SK-N-SH treated with all-trans-retinoic acid at 6 μM for 48 hours (cell line): Measurements from ENCODE around the gene ATP8A1.

Source experiments
- ATAC-seq: fragments of 200-7000 bp; cut with Tn5 transposase; 3 replicates; pipeline ENCODE4 v1.9.1; 2020; ENCODE audit warnings: mild to moderate bottlenecking, moderate library complexity
- ARNTL ChIP-seq: fragments of 450-650 bp; formaldehyde crosslinking; IDR thresholded peaks from 2 replicates; pipeline ENCODE4 v1.5.0; 2020; ENCODE audit warnings: low read depth, mild to moderate bottlenecking, moderate library complexity, borderline replicate concordance
- BACH2 ChIP-seq: fragments of 250-450 bp; sonication (Bioruptor Pico); IDR thresholded peaks from 2 replicates; pipeline ENCODE4 v1.9.0; 2021; ENCODE audit warnings: mild to moderate bottlenecking, borderline replicate concordance
- CREB5 ChIP-seq: fragments of 250-450 bp; sonication (Bioruptor Pico); IDR thresholded peaks from 2 replicates; pipeline ENCODE4 v1.5.1; 2020; ENCODE audit warnings: low read depth, mild to moderate bottlenecking, moderate library complexity
- CSDC2 ChIP-seq: fragments of 250-450 bp; sonication (Bioruptor Pico); IDR thresholded peaks from 2 replicates; pipeline ENCODE4 v1.5.0; 2020; ENCODE audit warnings: mild to moderate bottlenecking, moderate library complexity
- CSRNP3 ChIP-seq: fragments of 250-450 bp; sonication (Bioruptor Pico); IDR thresholded peaks from 2 replicates; pipeline ENCODE4 v1.5.1; 2021; ENCODE audit warnings: mild to moderate bottlenecking, moderate library complexity
- ESRRG ChIP-seq: fragments of 250-450 bp; sonication (Bioruptor Pico); IDR thresholded peaks from 2 replicates; pipeline ENCODE4 v1.6.1; 2021; ENCODE audit warnings: mild to moderate bottlenecking
- GLIS3 ChIP-seq: fragments of 250-450 bp; sonication (Bioruptor Pico); IDR thresholded peaks from 2 replicates; pipeline ENCODE4 v1.5.0; 2020; ENCODE audit warnings: mild to moderate bottlenecking, moderate library complexity
- ISL1 ChIP-seq: fragments of 250-450 bp; sonication (Bioruptor Pico); IDR thresholded peaks from 2 replicates; pipeline ENCODE4 v2.1.2; 2022; ENCODE audit warnings: mild to moderate bottlenecking, moderate library complexity
- OSR1 ChIP-seq: fragments of 250-450 bp; sonication (Bioruptor Pico); IDR thresholded peaks from 2 replicates; pipeline ENCODE4 v1.8.0; 2022; ENCODE audit warnings: moderate library complexity, mild to moderate bottlenecking, inconsistent platforms
- POU6F1 ChIP-seq: fragments of 250-450 bp; sonication (Bioruptor Pico); IDR thresholded peaks from 2 replicates; pipeline ENCODE4 v1.8.0; 2021; ENCODE audit warnings: low read depth, mild to moderate bottlenecking, moderate library complexity, borderline replicate concordance
- SNAI2 ChIP-seq: fragments of 250-450 bp; sonication (Bioruptor Pico); IDR thresholded peaks from 2 replicates; pipeline ENCODE4 v1.5.0; 2020; ENCODE audit warnings: mild to moderate bottlenecking, moderate library complexity
- TCF4 ChIP-seq: fragments of 250-450 bp; sonication (Bioruptor Pico); IDR thresholded peaks from 2 replicates; pipeline ENCODE4 v1.8.0; 2021; ENCODE audit warnings: mild to moderate bottlenecking, moderate library complexity, borderline replicate concordance
- TOX ChIP-seq: fragments of 250-450 bp; sonication (Bioruptor Pico); IDR thresholded peaks from 2 replicates; pipeline ENCODE4 v1.8.0; 2021; ENCODE audit warnings: mild to moderate bottlenecking, moderate library complexity, borderline replicate concordance
- TSHZ2 ChIP-seq: fragments of 250-450 bp; sonication (Bioruptor Pico); IDR thresholded peaks from 2 replicates; pipeline ENCODE4 v1.5.0; 2020; ENCODE audit warnings: mild to moderate bottlenecking, moderate library complexity
- ZC3H10 ChIP-seq: fragments of 250-450 bp; sonication (Bioruptor Pico); IDR thresholded peaks from 2 replicates; pipeline ENCODE4 v1.5.1; 2021; ENCODE audit warnings: mild to moderate bottlenecking, moderate library complexity
- ZFP3 ChIP-seq: fragments of 250-450 bp; sonication (Bioruptor Pico); IDR thresholded peaks from 2 replicates; pipeline ENCODE4 v1.5.0; 2020; ENCODE audit warnings: mild to moderate bottlenecking, moderate library complexity
- ZFP30 ChIP-seq: fragments of 450-650 bp; formaldehyde crosslinking; IDR thresholded peaks from 2 replicates; pipeline ENCODE4 v1.5.0; 2022; ENCODE audit warnings: mild to moderate bottlenecking, moderate library complexity
- ZNF70 ChIP-seq: fragments of 450-650 bp; formaldehyde crosslinking; IDR thresholded peaks from 2 replicates; pipeline ENCODE4 v1.5.0; 2020; ENCODE audit warnings: mild to moderate bottlenecking, moderate library complexity
- ZNF8 ChIP-seq: fragments of 450-650 bp; formaldehyde crosslinking; IDR thresholded peaks from 2 replicates; pipeline ENCODE4 v1.5.0; 2020; ENCODE audit warnings: mild to moderate bottlenecking, moderate library complexity

ATP8A1 gene

GRCh38 chr4:42416017-42416416 lies 240.9 kb downstream of the ATP8A1 start:
- ATAC-seq, result no peak
- TF ChIP-seq ISL1 (CRISPR knock-in tag) (no peak), TCF4 (CRISPR knock-in tag) (no peak), CREB5 (CRISPR knock-in tag) (no peak), BACH2 (CRISPR knock-in tag) (no peak), OSR1 (no peak), ZC3H10 (no peak), GLIS3 (no peak), TOX (CRISPR knock-in tag) (no peak), ZNF8 (CRISPR knock-in tag) (no peak), ZFP30 (CRISPR knock-in tag) (no peak), CSRNP3 (CRISPR knock-in tag) (no peak), SNAI2 (CRISPR knock-in tag) (no peak), POU6F1 (CRISPR knock-in tag) (no peak), ZFP3 (no peak), ZNF70 (CRISPR knock-in tag) (no peak), TSHZ2 (CRISPR knock-in tag) (no peak), CSDC2 (CRISPR knock-in tag) (no peak), ESRRG (no peak)

GRCh38 chr4:42415281-42415680 lies 241.6 kb downstream of the ATP8A1 start:
- TF ChIP-seq ESRRG, result no peak
- TF ChIP-seq CSRNP3 (CRISPR knock-in tag), result no peak
- no peak for TF ChIP-seq CREB5 (CRISPR knock-in tag)
- no peak for TF ChIP-seq OSR1
- no peak for TF ChIP-seq CSDC2 (CRISPR knock-in tag)
- no peak for TF ChIP-seq TOX (CRISPR knock-in tag)
- no peak for TF ChIP-seq POU6F1 (CRISPR knock-in tag)
- TF ChIP-seq ARNTL (CRISPR knock-in tag), result no peak
- no peak for TF ChIP-seq ISL1 (CRISPR knock-in tag)
- no peak for TF ChIP-seq ZFP3
- TF ChIP-seq, all 23 proteins: peak for 0
- no peak for ATAC-seq
